H1 (cell line): ENCODE data around the gene PHLDB3. TPM values are rescaled to one million over a fixed set of nuclear protein-coding genes. Genes with fewer than 3 reads are reported as not detected.

ENCODE experiments used
- CTCF ChIA-PET: fragments of 300-600 bp; sonication (Branson Sonifier 250); formaldehyde crosslinking; loops from one replicate; lab custom pipeline; 2021; ENCODE audit not compliant: partially characterized antibody; lab: Charles Lee
- POLR2A ChIA-PET: fragments of 300-600 bp; sonication (Branson Sonifier 250); formaldehyde crosslinking; loops from one replicate; lab custom pipeline; 2021; ENCODE audit warnings: inconsistent platforms; ENCODE audit not compliant: partially characterized antibody; lab: Charles Lee
- DNase-seq, 2 experiments: peaks; one replicate each; pipeline versions ENCODE4 v3.0.0 to v3.0.0-alpha.2; 2010 to 2022; ENCODE audit warnings: low spot score in 2 of 2, low read depth in 1 of 2, mixed read lengths in 1 of 2
- FAIRE-seq: peaks from 2 replicates; lab custom pipeline; 2011; peaks lifted over from hg19 to GRCh38; lab: Jason Lieb, UNC
- H2AFZ ChIP-seq: 2 replicates; pipeline ENCODE4 v1.8.1; 2012; ENCODE audit warnings: low read length, inconsistent platforms
- H2AK5ac ChIP-seq: 2 replicates; pipeline ENCODE4 v1.6.1; 2013; ENCODE audit warnings: low read depth, low read length
- H2BK120ac ChIP-seq: replicated peaks from 2 replicates; pipeline ENCODE3; 2013; ENCODE audit warnings: low read depth, low read length, inconsistent platforms
- H2BK12ac ChIP-seq: 2 replicates; pipeline ENCODE4 v1.6.1; 2013; ENCODE audit warnings: low read depth, low read length
- H2BK15ac ChIP-seq: 2 replicates; pipeline ENCODE4 v1.6.1; 2013; ENCODE audit warnings: low read length
- H2BK20ac ChIP-seq: 2 replicates; pipeline ENCODE4 v1.6.1; 2013; ENCODE audit warnings: low read length
- H2BK5ac ChIP-seq: 2 replicates; pipeline ENCODE4 v1.6.1; 2013; ENCODE audit warnings: low read depth, low read length
- H3K14ac ChIP-seq: 2 replicates; pipeline ENCODE4 v1.6.1; 2013; ENCODE audit warnings: inconsistent platforms; ENCODE audit not compliant: insufficient read length
- H3K18ac ChIP-seq: 2 replicates; pipeline ENCODE4 v1.6.1; 2013; ENCODE audit warnings: low read length; ENCODE audit errors: extremely low read depth
- H3K23ac ChIP-seq: 2 replicates; pipeline ENCODE4 v1.6.1; 2013; ENCODE audit warnings: inconsistent platforms; ENCODE audit not compliant: insufficient read length
- H3K23me2 ChIP-seq: 2 replicates; pipeline ENCODE4 v1.6.1; 2013; ENCODE audit warnings: low read depth, low read length
- H3K27ac ChIP-seq: 2 replicates; pipeline ENCODE4 v1.6.1; 2011; ENCODE audit warnings: low read depth, low read length, inconsistent platforms
- H3K27me3 ChIP-seq, 4 experiments: replicated peaks in 1 of 4; 1 replicate in 1 of 4; 2 replicates in 3 of 4; pipeline versions ENCODE4 v1.6.1 to v1.8.1; 2011 to 2013; ENCODE audit warnings: low read length in 3 of 4, mild to moderate bottlenecking in 3 of 4, inconsistent platforms in 2 of 4, mixed read lengths in 2 of 4, moderate library complexity in 1 of 4; ENCODE audit not compliant: control insufficient read depth in 3 of 4, insufficient read depth in 3 of 4; ENCODE audit errors: extremely low read depth in 1 of 4
- H3K36me3 ChIP-seq, 4 experiments: 2 replicates each; pipeline versions ENCODE4 v1.6.1 to v1.8.1; 2011 to 2013; ENCODE audit warnings: mild to moderate bottlenecking in 4 of 4, low read length in 3 of 4, moderate library complexity in 2 of 4, control low read depth in 1 of 4, inconsistent platforms in 1 of 4; ENCODE audit not compliant: insufficient read depth in 4 of 4, control insufficient read depth in 2 of 4
- H3K4ac ChIP-seq: replicated peaks from 2 replicates; pipeline ENCODE3; 2013; ENCODE audit warnings: low read length, low read depth, mixed read lengths, inconsistent platforms; ENCODE audit not compliant: insufficient read length
- H3K4me1 ChIP-seq, 4 experiments: replicated peaks in 1 of 4; 1 replicate in 1 of 4; 2 replicates in 3 of 4; pipeline versions ENCODE4 v1.6.1 to v1.8.1; 2011 to 2013; ENCODE audit warnings: low read length in 3 of 4, inconsistent platforms in 2 of 4, mixed read lengths in 1 of 4; ENCODE audit not compliant: insufficient read depth in 4 of 4, control insufficient read depth in 3 of 4
- H3K4me2 ChIP-seq, 2 experiments: 2 replicates each; pipeline versions ENCODE4 v1.6.1 to v1.8.1; 2011 to 2013; ENCODE audit warnings: low read depth in 2 of 2, low read length in 2 of 2, control low read depth in 1 of 2, inconsistent platforms in 1 of 2, mild to moderate bottlenecking in 1 of 2; ENCODE audit not compliant: insufficient read depth in 1 of 2
- H3K4me3 ChIP-seq, 4 experiments: fragments of 200-600, 300-600 bp in 1 of 4; sonication (generic), shearing (Covaris generic), sonication (Bioruptor Twin) in 1 of 4; 2 replicates each; pipeline versions ENCODE4 v1.5.1 to v1.8.1; 2011 to 2016; ENCODE audit warnings: low read length in 4 of 4, low read depth in 3 of 4, control low read depth in 2 of 4, inconsistent platforms in 2 of 4, mild to moderate bottlenecking in 2 of 4, mixed read lengths in 1 of 4, moderate library complexity in 1 of 4; ENCODE audit not compliant: insufficient read depth in 2 of 4; ENCODE audit errors: extremely low read depth in 1 of 4
- H3K56ac ChIP-seq: replicated peaks from 2 replicates; pipeline ENCODE3; 2013; ENCODE audit warnings: low read depth, mild to moderate bottlenecking, mixed read lengths, low read length, inconsistent platforms; ENCODE audit not compliant: insufficient read length
- H3K79me1 ChIP-seq: 2 replicates; pipeline ENCODE4 v1.6.1; 2013; ENCODE audit warnings: low read depth, low read length, control low read depth
- H3K79me2 ChIP-seq, 2 experiments: 2 replicates each; pipeline versions ENCODE4 v1.6.1 to v1.8.1; 2012 to 2013; ENCODE audit warnings: low read length in 2 of 2, mild to moderate bottlenecking in 2 of 2, inconsistent platforms in 1 of 2; ENCODE audit not compliant: insufficient read depth in 2 of 2, control insufficient read depth in 1 of 2
- H3K9ac ChIP-seq, 4 experiments: replicated peaks in 1 of 4; 1 replicate in 1 of 4; 2 replicates in 3 of 4; pipeline versions ENCODE4 v1.6.1 to v1.8.1; 2011 to 2013; ENCODE audit warnings: low read depth in 3 of 4, low read length in 3 of 4, control low read depth in 2 of 4, mild to moderate bottlenecking in 2 of 4, moderate library complexity in 2 of 4, inconsistent platforms in 1 of 4; ENCODE audit errors: extremely low read depth in 1 of 4
- H3K9me3 ChIP-seq, 2 experiments: 2 replicates each; pipeline versions ENCODE4 v1.6.1 to v1.8.1; 2012 to 2013; ENCODE audit warnings: mild to moderate bottlenecking in 2 of 2, moderate library complexity in 2 of 2, control low read depth in 1 of 2, inconsistent platforms in 1 of 2, low read depth in 1 of 2, low read length in 1 of 2, mixed read lengths in 1 of 2; ENCODE audit not compliant: insufficient read depth in 2 of 2
- H4K20me1 ChIP-seq, 2 experiments: replicated peaks in 1 of 2; 2 replicates each; pipeline versions ENCODE3 to v1.8.1; 2011 to 2013; ENCODE audit warnings: inconsistent platforms in 2 of 2, low read length in 2 of 2, mild to moderate bottlenecking in 1 of 2; ENCODE audit not compliant: insufficient read depth in 2 of 2, control insufficient read depth in 1 of 2
- H4K5ac ChIP-seq: 2 replicates; pipeline ENCODE4 v1.6.1; 2013; ENCODE audit warnings: low read length, low read depth, mixed read lengths, inconsistent platforms; ENCODE audit not compliant: insufficient read length
- H4K8ac ChIP-seq: 2 replicates; pipeline ENCODE4 v1.8.0; 2013; ENCODE audit warnings: mild to moderate bottlenecking, moderate library complexity, low read length, inconsistent platforms; ENCODE audit not compliant: insufficient read depth; ENCODE audit errors: extremely low read depth
- H4K91ac ChIP-seq: replicated peaks from 2 replicates; pipeline ENCODE3; 2013; ENCODE audit warnings: low read length, mixed read lengths, inconsistent platforms; ENCODE audit not compliant: insufficient read length
- ASH2L ChIP-seq: fragments of 200-600, 300-600 bp; sonication (generic); IDR thresholded peaks from one replicate; pipeline ENCODE4 v1.7.1; 2017; ENCODE audit warnings: low read length
- ATF3 ChIP-seq: IDR thresholded peaks from 2 replicates; pipeline ENCODE4 v1.6.1; 2011; ENCODE audit warnings: low read depth, mild to moderate bottlenecking, low read length; ENCODE audit not compliant: insufficient read depth
- BRCA1 ChIP-seq: IDR thresholded peaks from 2 replicates; pipeline ENCODE4 v1.6.1; 2012; ENCODE audit warnings: low read depth, low read length, improper control_type of control experiment
- CBX5 ChIP-seq: fragments of 300-800, 300-1000 bp; sonication (generic); IDR thresholded peaks from 2 replicates; pipeline ENCODE4 v1.7.1; 2016; ENCODE audit warnings: antibody characterized with exemption, low read length, low read depth
- CEBPB ChIP-seq: IDR thresholded peaks from 2 replicates; pipeline ENCODE4 v1.6.1; 2012; ENCODE audit warnings: low read depth, low read length
- CHD1 ChIP-seq: IDR thresholded peaks from 2 replicates; pipeline ENCODE4 v1.6.1; 2012; ENCODE audit warnings: low read depth, low read length, improper control_type of control experiment
- HDAC2 ChIP-seq, 2 experiments: fragments of 300-600 bp in 1 of 2; sonication (generic) in 1 of 2; IDR thresholded peaks; 2 replicates each; pipeline ENCODE4 v1.6.1; 2011 to 2012; ENCODE audit warnings: low read depth in 2 of 2, low read length in 2 of 2, mild to moderate bottlenecking in 2 of 2, moderate library complexity in 2 of 2, borderline replicate concordance in 1 of 2, inconsistent platforms in 1 of 2
- KDM4A ChIP-seq: IDR thresholded peaks from one replicate; pipeline ENCODE4 v1.7.1; 2012; ENCODE audit warnings: low read depth, mild to moderate bottlenecking, moderate library complexity, low read length, inconsistent platforms; ENCODE audit not compliant: severe bottlenecking
- MAFK ChIP-seq: IDR thresholded peaks from 2 replicates; pipeline ENCODE4 v1.6.1; 2012; ENCODE audit warnings: low read depth, mild to moderate bottlenecking, improper control_type of control experiment, low read length
- POU5F1 ChIP-seq: IDR thresholded peaks from 2 replicates; pipeline ENCODE4 v1.6.1; 2011; ENCODE audit warnings: low read depth, mild to moderate bottlenecking, low read length, moderate library complexity
- TBP ChIP-seq: IDR thresholded peaks from 2 replicates; pipeline ENCODE4 v1.6.1; 2011; ENCODE audit warnings: low read depth, low read length, improper control_type of control experiment
- TCF12 ChIP-seq: IDR thresholded peaks from 2 replicates; pipeline ENCODE4 v1.6.1; 2011; ENCODE audit warnings: low read depth, mild to moderate bottlenecking, low read length
- USF2 ChIP-seq: IDR thresholded peaks from 2 replicates; pipeline ENCODE4 v1.6.1; 2011; ENCODE audit warnings: low read length, improper control_type of control experiment
- YY1 ChIP-seq: IDR thresholded peaks from 2 replicates; pipeline ENCODE4 v1.6.1; 2011; ENCODE audit warnings: low read depth, mild to moderate bottlenecking, low read length
- polyA plus RNA-seq, 7 experiments: library from polyadenylated mRNA; depleted of rRNA in 3 of 7; stranded (reverse) in 5 of 7; unstranded in 2 of 7; fragments of >200 nt in 5 of 7; fragments of 200-250 nt in 2 of 7; gene quantifications; 1 replicate in 5 of 7; 2 replicates in 1 of 7; 4 replicates in 1 of 7; pipeline versions ENCODE4 v1.2.1 to v1.2.3, GENCODE V29; 2011 to 2013; ENCODE audit warnings: missing spikeins in 2 of 7, mixed read lengths in 2 of 7
- total RNA-seq: library from RNA; stranded (reverse); fragmentation: NEBNext Ultra II Directional; extraction: Animal tissue kit (Norgen Biotek cat#: 25700); gene quantifications from 2 replicates; pipeline ENCODE4 v1.2.1, GENCODE V29; 2021

The PHLDB3 gene
- total and polyA plus RNA-seq, 2 of the 8 experiments (the other 6 are each of a cell fraction or from before 2014, with no cell fraction given): 4.0 to 8.5 TPM

- Histone ChIP-seq H3K9ac (no peak overlapping the region), H3K27me3 (no peaks in the 10 kb centered on the region; a peak in 3 of 7 replicates)
- TF ChIP-seq USF2 (no peak), POU5F1 (no peak), BRCA1 (no peak), TBP (no peak), CHD1 (no peak), ASH2L (no peak), KDM4A (no peak), HDAC2 (IDR thresholded peaks at IDR 0.05; ENCODE audit: borderline replicate concordance in 1 of 2, low read depth in 2 of 2, low read length in 2 of 2) (no peak), YY1 (no peak), MAFK (no peak), CEBPB (no peak), CBX5 (no peak), TCF12 (no peak), ATF3 (no peak)
Observed at GRCh38 chr19:43476606-43477005, 27.9 kb downstream of the PHLDB3 start.

More at GRCh38 chr19:43476606-43477005, 27.9 kb downstream of the PHLDB3 start:
- ChIA-PET POLR2A (interaction anchor here (0.6 to 1.6 kb wide), 3 partner anchors 14 to 221 kb away, joined by 3 read pairs; no protein-coding TSS in a partner anchor), CTCF (interaction anchor here (0.6 to 0.7 kb wide), 5 partner anchors 13 to 190 kb away, joined by 3 read pairs; no protein-coding TSS in a partner anchor)
- H4K8ac ChIP-seq: no peak overlapping the region
- H3K4me2 ChIP-seq: no peak overlapping the region
- DNase-seq (no peak), FAIRE-seq (no peak)
- H3K4me3 ChIP-seq: no peak overlapping the region
- H2AK5ac ChIP-seq: no peak overlapping the region
- H2BK120ac ChIP-seq: no peak overlapping the region
- no peak overlapping the region for H2BK5ac ChIP-seq
- H3K79me2 ChIP-seq: no peaks in the 10 kb centered on the region
- peaks cover 0 to 2% (median 0%) of the 10 kb centered on the region in 4 experiments; a peak in 3 of 7 replicates for H3K4me1 ChIP-seq
- H3K18ac ChIP-seq: no peak overlapping the region
- no peak overlapping the region for H4K5ac ChIP-seq
- no peaks in the 10 kb centered on the region for H3K79me1 ChIP-seq
- no peak overlapping the region for H3K27ac ChIP-seq
- H3K4ac ChIP-seq: no peak overlapping the region
- no peaks in the 10 kb centered on the region for H3K36me3 ChIP-seq
- no peak overlapping the region for H4K91ac ChIP-seq
- H3K14ac ChIP-seq: no peak overlapping the region
- no peak overlapping the region for H2BK20ac ChIP-seq
- H2AFZ ChIP-seq: no peak overlapping the region
- 0 out of 2 replicates have a peak, but pooled peaks cover 3% of the 10 kb centered on the region for H3K23me2 ChIP-seq
- no peak overlapping the region for H3K23ac ChIP-seq
- no peak overlapping the region for H2BK12ac ChIP-seq
- H3K56ac ChIP-seq: no peak overlapping the region
- H2BK15ac ChIP-seq: no peak overlapping the region
- H3K9me3 ChIP-seq: no peaks in the 10 kb centered on the region
- no peaks in the 10 kb centered on the region for H4K20me1 ChIP-seq
